Spinal cord (tissue), 10 donors: Measurements from ENCODE around the gene THUMPD2. TPM values are rescaled to one million over a fixed set of nuclear protein-coding genes. Genes with fewer than 3 reads are reported as not detected.

Source experiments
- DNase-seq, 6 donors: peaks; one replicate each; pipeline versions ENCODE4 v3.0.0 to v3.0.0-alpha.2; 2013 to 2015; ENCODE audit warnings: low spot score in 6 of 6, low read depth in 4 of 6
- H3K27ac ChIP-seq: one replicate; pipeline ENCODE4 v1.5.1; 2013; ENCODE audit warnings: low read depth, low read length, control low read depth
- H3K27me3 ChIP-seq: one replicate; pipeline ENCODE4 v1.6.1; 2013; ENCODE audit warnings: low read length; ENCODE audit not compliant: control insufficient read depth, insufficient read depth
- H3K36me3 ChIP-seq: one replicate; pipeline ENCODE4 v1.6.1; 2013; ENCODE audit warnings: low read length; ENCODE audit not compliant: control insufficient read depth, insufficient read depth
- H3K4me1 ChIP-seq: one replicate; pipeline ENCODE4 v1.6.1; 2013; ENCODE audit warnings: low read length; ENCODE audit not compliant: control insufficient read depth, insufficient read depth
- H3K4me3 ChIP-seq: one replicate; pipeline ENCODE4 v1.5.1; 2013; ENCODE audit warnings: low read depth, low read length, control low read depth
- H3K9me3 ChIP-seq: one replicate; pipeline ENCODE4 v1.6.1; 2013; ENCODE audit warnings: low read length; ENCODE audit not compliant: control insufficient read depth, insufficient read depth
- WGBS: methylation state at CpG from one replicate; pipeline ENCODE4 v1.1.5; 2013; ENCODE audit warnings: missing lambda C conversion rate; ENCODE audit not compliant: insufficient coverage; 5-methylcytosine and 5-hydroxymethylcytosine counted together
- polyA plus RNA-seq, 2 donors: library from polyadenylated mRNA; unstranded; fragments of 120-200 nt; gene quantifications; one replicate each; pipeline ENCODE4 v1.2.1, GENCODE V29; 2013; ENCODE audit not compliant: insufficient read length in 2 of 2
- total RNA-seq, 2 donors: library from RNA; depleted of rRNA in 1 of 2; stranded (reverse); fragments of 120-200 nt in 1 of 2; fragments of >200 nt in 1 of 2; gene quantifications; one replicate each; pipeline versions ENCODE4 v1.2.3 to v1.2.4, GENCODE V29; 2013 to 2014
- donor health status: healthy.

The THUMPD2 gene
- total and polyA plus RNA-seq, 4 donors = 15.1 to 16.8 (median 15.8) TPM

- Histone ChIP-seq H3K4me1 (no peaks in the 10 kb centered on the region), H3K27ac (no peak overlapping the region), H3K36me3 (peaks cover 3% of the 10 kb centered on the region), H3K4me3 (no peak overlapping the region), H3K9me3 (no peaks in the 10 kb centered on the region), H3K27me3 (no peaks in the 10 kb centered on the region)
- WGBS = 73% methylated on average over 3 of the region's 3 CpGs
- DNase-seq = no peak
These were observed 68.3 kb downstream of the THUMPD2 start for GRCh38 chr2:39710807-39711206.

GRCh38 chr2:39708003-39708402, 71.1 kb downstream of the THUMPD2 start:
- no peaks in the 10 kb centered on the region for H3K4me1 ChIP-seq
- WGBS = 97% methylated on average over 7 of the region's 9 CpGs
- H3K4me3 ChIP-seq = no peak overlapping the region
- H3K27ac ChIP-seq = no peak overlapping the region
- no peaks in the 10 kb centered on the region for H3K27me3 ChIP-seq
- no peak for DNase-seq
- H3K9me3 ChIP-seq = no peaks in the 10 kb centered on the region
- peaks cover 3% of the 10 kb centered on the region for H3K36me3 ChIP-seq

DNA sequence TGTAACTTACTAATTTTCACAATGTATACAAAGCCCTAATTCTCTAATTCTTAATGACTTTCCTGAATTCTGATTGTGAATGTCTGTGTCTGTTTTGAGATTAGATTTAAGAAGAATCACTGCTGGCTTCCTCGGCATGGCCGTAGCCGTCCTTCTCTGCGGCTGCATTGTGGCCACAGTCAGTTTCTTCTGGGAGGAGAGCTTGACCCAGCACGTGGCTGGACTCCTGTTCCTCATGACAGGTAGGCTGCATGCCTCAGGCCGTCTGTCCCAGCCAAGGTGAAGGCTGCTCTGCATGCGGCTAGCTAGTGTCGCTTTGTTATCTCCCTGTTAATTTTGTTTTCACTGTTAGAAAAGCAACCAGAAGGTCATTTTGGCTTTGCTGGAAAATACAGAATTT, 72.1 kb downstream of the THUMPD2 start:
- WGBS = 82% methylated on average over 7 of the region's 8 CpGs

GRCh38 chr2:39706312-39706711, 72.7 kb downstream of the THUMPD2 start:
- no peaks in the 10 kb centered on the region for H3K27me3 ChIP-seq
- H3K4me3 ChIP-seq = no peak overlapping the region
- no CpG with 5 or more reads among the region's 1 CpG for WGBS
- H3K36me3 ChIP-seq = peaks cover 3% of the 10 kb centered on the region
- H3K9me3 ChIP-seq = peaks cover 7% of the 10 kb centered on the region
- DNase-seq = no peak
- no peak overlapping the region for H3K27ac ChIP-seq
- no peaks in the 10 kb centered on the region for H3K4me1 ChIP-seq

More for the DNA sequence above, 72.1 kb downstream of the THUMPD2 start:
- Histone ChIP-seq H3K36me3 (peaks cover 3% of the 10 kb centered on the region), H3K4me3 (no peak overlapping the region), H3K4me1 (no peaks in the 10 kb centered on the region), H3K27ac (no peak overlapping the region), H3K9me3 (peaks cover 3% of the 10 kb centered on the region), H3K27me3 (no peaks in the 10 kb centered on the region)
- no peak for DNase-seq

DNA sequence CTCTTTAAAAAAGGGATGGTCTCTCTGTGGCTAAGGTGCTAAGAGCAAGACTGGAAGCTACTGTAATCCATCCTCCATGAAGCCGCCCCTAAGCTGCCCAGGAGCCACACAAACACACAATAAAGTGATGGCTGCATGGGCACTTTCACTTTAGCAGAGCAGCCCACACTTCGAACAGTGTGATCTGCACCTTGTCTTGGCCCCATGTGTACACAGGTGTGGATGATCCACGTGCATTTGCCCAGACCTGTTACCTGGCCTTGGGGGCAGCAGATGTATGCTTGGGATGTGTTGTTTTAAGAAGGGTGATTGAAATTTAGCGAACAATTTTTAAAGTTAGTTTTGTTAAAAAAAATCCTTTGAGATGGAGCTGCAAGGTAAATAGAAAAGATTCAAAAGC, 73.4 kb downstream of the THUMPD2 start:
- no peaks in the 10 kb centered on the region for H3K4me1 ChIP-seq
- no peak for DNase-seq
- H3K27ac ChIP-seq = no peak overlapping the region
- no peaks in the 10 kb centered on the region for H3K27me3 ChIP-seq
- WGBS = 92% methylated on average over 2 of the region's 4 CpGs
- peaks cover 3% of the 10 kb centered on the region for H3K36me3 ChIP-seq
- H3K9me3 ChIP-seq = peaks cover 13% of the 10 kb centered on the region
- H3K4me3 ChIP-seq = no peak overlapping the region

DNA sequence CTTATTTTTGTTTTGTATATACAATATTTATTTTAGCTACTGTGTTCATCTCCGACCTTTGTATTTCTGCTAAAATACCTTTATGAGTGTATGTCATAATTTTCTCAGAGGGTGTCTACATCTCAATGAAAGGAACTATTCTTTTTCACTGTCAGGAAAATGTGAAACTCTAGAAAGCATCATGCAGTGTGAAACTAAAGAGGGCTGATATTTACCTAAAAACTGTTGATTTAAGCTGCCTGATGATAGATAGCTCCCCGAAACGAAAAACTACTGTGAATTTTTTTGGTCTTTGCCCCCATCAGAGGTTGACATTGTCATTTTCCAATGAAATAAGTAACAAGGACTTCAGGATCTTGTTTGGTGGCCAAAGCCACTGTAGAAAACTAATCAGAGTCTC, 74.5 kb downstream of the THUMPD2 start:
- Histone ChIP-seq H3K36me3 (peaks cover 3% of the 10 kb centered on the region), H3K4me1 (no peaks in the 10 kb centered on the region), H3K9me3 (peaks cover 14% of the 10 kb centered on the region), H3K4me3 (no peak overlapping the region), H3K27ac (no peak overlapping the region), H3K27me3 (no peaks in the 10 kb centered on the region)
- WGBS = 80% methylated on average over 2 of the region's 3 CpGs
- DNase-seq = no peak

- Histone ChIP-seq H3K4me1 (no peaks in the 10 kb centered on the region), H3K36me3 (peaks cover 3% of the 10 kb centered on the region), H3K27me3 (no peaks in the 10 kb centered on the region), H3K27ac (no peak overlapping the region), H3K9me3 (peaks cover 14% of the 10 kb centered on the region), H3K4me3 (no peak overlapping the region)
- no peak for DNase-seq
- no CpG with 5 or more reads among the region's 3 CpGs for WGBS
These were observed 75.7 kb downstream of the THUMPD2 start for GRCh38 chr2:39703181-39703872.

GRCh38 chr2:39701137-39701536, 77.9 kb downstream of the THUMPD2 start:
- Histone ChIP-seq H3K27me3 (no peaks in the 10 kb centered on the region), H3K9me3 (peaks cover 14% of the 10 kb centered on the region), H3K27ac (no peak overlapping the region), H3K36me3 (no peaks in the 10 kb centered on the region), H3K4me3 (no peak overlapping the region), H3K4me1 (peaks cover 3% of the 10 kb centered on the region)
- WGBS = no CpG with 5 or more reads among the region's 1 CpG
- DNase-seq = no peak

- H3K36me3 ChIP-seq = no peaks in the 10 kb centered on the region
- no peak overlapping the region for H3K27ac ChIP-seq
- no CpG with 5 or more reads among the region's 2 CpGs for WGBS
- no peak overlapping the region for H3K4me3 ChIP-seq
- H3K4me1 ChIP-seq = peaks cover 3% of the 10 kb centered on the region
- H3K27me3 ChIP-seq = no peaks in the 10 kb centered on the region
- H3K9me3 ChIP-seq = peaks cover 13% of the 10 kb centered on the region
- peak in 1 of 6 donors; percentile 65 for DNase-seq
These were observed 81.6 kb downstream of the THUMPD2 start for GRCh38 chr2:39697454-39697853.

- H3K4me1 ChIP-seq = peaks cover 3% of the 10 kb centered on the region
- no CpG with 5 or more reads among the region's 1 CpG for WGBS
- no peak overlapping the region for H3K27ac ChIP-seq
- peaks cover 10% of the 10 kb centered on the region for H3K9me3 ChIP-seq
- peak in 3 of 6 donors; percentile 43 to 86 (median 83) for DNase-seq
- H3K4me3 ChIP-seq = no peak overlapping the region
- no peaks in the 10 kb centered on the region for H3K27me3 ChIP-seq
- H3K36me3 ChIP-seq = no peaks in the 10 kb centered on the region
These were observed 82.2 kb downstream of the THUMPD2 start for GRCh38 chr2:39696838-39697237.
